ENCODE results near the gene WDR90.

Gene WDR90

GRCh38 chr16:676913-677312, 27.7 kb downstream of the WDR90 start:
- peak; percentile 44 for DNase-seq (ENCODE audit: low spot score)

DNA sequence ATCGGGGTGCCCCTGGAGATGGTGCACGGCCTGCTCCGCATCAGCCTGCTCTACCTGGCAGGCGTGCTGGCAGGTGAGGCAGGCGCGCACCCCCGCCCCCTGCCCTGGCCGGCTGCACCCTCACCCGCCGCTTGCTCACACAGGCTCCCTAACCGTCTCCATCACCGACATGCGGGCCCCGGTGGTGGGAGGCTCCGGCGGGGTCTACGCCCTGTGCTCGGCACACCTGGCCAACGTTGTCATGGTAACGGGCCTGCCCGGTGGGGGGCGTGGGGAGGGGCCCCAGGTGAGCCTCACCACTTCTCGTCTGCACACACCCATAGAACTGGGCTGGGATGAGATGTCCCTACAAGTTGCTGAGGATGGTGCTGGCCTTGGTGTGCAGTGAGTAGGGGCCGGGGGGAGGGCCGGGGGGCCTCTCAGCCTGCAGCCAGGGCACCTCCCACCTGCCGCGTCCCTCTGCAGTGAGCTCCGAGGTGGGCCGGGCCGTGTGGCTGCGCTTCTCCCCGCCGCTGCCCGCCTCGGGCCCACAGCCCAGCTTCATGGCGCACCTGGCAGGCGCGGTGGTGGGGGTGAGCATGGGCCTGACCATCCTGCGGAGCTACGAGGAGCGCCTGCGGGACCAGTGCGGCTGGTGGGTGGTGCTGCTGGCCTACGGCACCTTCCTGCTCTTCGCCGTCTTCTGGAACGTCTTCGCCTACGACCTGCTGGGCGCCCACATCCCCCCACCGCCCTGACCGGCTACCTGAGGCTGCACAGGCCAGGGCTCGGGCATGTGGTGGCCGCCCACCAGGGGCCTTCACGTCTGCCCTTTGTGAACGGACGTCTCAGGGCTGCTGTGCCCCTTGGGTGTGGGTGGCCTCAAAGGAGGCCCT, 28.4 kb downstream of the WDR90 start:
- DNase-seq (ENCODE audit: low spot score), result no peak

GRCh38 chr16:678209-678857, 29.2 kb downstream of the WDR90 start:
- DNase-seq (ENCODE audit: low spot score), result no peak

DNA sequence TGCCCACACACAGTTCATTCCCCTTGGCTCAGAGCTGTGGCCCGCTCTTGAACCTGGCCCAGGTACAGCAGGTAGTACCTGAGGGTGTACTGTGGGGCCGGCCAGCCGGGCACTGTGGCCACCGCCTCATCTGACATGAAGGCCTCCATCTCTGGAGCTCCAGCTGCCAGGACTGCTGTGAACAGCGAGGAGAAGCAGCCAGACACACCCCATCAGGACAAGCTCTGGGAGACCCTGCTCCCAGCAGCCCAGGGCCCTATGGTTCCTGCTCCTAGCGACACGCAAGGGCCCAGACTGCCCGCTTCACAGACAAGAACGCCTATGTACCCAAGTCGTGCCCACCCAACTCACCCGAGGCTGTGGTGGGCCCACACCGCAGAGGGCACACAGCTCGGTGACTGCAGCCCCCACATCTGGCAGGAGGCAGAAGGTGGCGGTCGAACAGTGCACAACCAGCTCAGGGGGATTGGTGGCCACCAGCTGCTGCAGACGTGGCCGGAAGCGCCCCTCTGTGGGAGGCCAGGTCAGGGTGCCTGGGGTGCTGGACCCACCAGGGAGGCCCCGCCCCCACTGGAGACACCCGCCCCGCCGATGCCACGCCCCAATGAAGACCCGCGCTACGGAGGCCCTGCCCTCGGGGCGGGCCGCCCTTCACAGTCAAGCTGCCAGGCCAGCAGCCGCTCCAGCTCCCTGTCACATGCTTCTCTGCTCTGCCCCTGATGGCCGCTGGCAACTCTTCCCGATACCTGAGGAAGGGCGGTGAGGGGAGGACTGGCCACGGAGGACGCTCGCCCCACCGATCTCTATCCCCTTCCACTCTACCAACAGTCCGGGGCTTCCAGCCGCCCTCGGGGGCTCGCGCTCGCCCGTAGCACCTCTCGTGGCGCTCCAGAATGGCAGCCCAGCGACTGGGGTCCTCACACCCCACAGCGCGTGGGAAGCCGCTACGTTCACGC, 30.0 kb downstream of the WDR90 start:
- DNase-seq (ENCODE audit: low spot score), result peak; percentile 31

- DNase-seq (ENCODE audit: low spot score), result peak; percentile 80
Observed at GRCh38 chr16:679814-680624, 30.9 kb downstream of the WDR90 start, which contains the start of gene STUB1. STUB1 (plus strand) TSS chr16:680410; CDS start chr16:680526, 116 bp downstream.

DNA sequence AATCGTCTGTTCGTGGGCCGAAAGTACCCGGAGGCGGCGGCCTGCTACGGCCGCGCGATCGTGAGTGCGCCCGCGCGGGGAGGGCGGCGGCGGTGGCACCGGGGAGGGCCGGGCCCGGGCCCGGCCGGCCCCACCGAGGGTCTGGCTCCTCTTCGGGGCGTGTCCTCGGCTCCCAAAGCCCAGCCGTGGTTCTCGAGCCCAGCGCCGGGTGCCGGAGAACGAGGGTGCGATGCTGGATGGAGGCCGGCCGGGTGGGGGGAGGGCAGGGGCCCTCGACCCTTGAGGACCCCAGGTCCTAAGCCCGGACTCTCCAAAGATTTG, 31.4 kb downstream of the WDR90 start:
- DNase-seq (ENCODE audit: low spot score), result no peak

GRCh38 chr16:680967-681745, 32.0 kb downstream of the WDR90 start:
- no peak for DNase-seq (ENCODE audit: low spot score)

- DNase-seq (ENCODE audit: low spot score), result no peak
Observed at GRCh38 chr16:681746-682427, 32.7 kb downstream of the WDR90 start.

DNA sequence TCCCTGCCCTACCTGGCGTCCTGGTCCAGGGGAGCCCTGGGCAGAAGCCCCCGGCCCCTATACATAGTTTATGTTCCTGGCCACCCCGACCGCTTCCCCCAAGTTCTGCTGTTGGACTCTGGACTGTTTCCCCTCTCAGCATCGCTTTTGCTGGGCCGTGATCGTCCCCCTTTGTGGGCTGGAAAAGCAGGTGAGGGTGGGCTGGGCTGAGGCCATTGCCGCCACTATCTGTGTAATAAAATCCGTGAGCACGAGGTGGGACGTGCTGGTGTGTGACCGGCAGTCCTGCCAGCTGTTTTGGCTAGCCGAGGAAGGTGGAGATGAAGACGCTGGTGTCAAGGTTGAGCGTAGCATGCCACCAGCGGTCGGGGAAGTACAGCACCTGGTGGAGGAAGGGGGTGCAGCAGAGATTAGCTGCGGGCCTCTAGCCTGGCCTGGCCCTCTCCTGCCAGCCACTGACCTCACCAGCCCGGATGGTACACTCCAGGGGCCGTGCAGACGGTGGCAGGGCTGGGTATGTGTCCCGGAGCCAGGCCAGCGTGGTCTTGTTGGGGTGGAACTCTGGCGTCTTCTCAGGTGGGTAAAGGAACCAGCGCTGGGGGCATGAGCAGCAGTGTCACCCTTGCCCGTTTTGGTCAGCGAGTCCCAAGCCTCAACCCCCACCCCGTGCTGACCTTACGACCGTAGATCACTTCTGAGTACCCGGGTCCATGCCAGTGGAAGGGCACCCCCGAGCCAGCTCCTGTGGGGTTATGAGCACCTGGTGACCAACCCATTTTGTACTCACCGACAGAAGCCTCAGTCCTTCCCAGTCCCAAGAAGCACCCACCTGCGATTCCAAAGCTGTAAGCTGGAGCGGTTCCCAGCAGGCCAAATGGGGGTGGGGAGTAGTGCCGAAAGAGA, 33.6 kb downstream of the WDR90 start:
- no peak for DNase-seq (ENCODE audit: low spot score)

DNA sequence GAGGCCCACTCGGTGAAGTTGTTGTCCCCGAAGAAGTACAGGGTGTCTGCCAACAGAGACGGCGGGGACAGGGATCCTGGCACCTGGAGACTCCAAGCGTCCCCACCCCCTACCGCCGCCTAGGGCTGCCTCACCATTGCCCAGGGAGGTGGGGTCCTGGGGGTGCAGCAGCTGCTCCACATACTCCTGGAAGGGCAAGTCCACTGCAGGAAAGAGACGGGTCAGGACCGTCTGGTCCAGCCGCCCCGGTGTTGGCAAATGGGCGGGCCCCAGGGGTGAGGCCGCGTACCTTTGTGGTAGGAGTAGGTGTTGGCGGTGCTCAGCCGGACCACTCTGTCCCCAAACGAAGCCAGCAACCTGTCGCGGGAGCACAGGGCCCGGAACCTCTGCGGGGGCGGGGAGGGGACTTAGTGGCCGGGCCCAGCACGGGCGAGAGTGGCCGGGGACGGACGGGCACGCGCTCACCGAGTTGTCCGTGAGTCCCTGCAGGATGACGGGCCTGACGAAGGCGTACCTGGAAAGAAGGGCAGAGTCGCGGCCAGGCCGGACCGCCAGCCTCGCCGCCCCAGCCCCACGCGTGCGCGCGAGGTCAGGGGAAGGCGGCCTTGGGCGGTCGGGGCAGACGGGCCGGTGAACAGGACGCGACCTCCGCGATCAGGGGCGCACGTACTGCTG, 34.4 kb downstream of the WDR90 start:
- DNase-seq (ENCODE audit: low spot score), result no peak

DNA sequence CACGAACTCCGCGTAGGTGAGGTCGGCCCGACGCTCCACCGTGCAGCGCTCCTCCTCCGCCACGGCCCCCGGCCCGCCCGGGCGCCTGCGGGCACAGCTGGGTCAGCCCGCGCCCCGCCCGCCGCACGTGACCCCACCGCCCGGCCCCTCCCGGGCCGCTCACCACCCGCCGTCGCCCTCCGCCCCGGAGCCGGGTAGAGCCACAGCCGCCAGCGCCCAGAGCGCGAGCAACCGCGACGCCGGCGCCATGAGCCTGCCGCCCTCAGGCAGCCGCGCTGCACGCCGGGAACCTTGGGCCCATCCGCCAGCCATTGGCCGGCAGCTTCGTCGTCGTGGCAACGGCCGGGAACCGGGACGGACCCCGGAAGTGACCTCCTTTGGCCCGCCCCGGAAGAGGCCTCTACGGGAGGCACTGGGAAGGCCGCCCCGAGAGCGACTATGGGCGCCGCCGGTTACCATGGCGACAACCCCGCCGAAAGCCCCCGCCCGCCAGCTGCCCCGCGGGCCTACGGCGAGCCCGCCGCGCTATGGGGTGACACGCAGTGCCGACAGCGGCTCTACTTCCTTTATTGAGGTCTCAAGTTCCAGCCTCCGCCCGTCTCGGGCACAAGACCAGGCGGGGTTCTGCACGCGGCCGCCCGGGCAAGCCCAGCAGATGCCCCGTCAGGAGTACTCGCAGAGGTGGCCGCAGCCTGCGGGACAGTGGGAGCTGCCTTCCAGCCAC, 35.1 kb downstream of the WDR90 start, which contains the start of gene JMJD8:
Gene JMJD8, minus strand, starts transcription at position 264 of the 724 bp plus-strand sequence. Its CDS starts 15 bp downstream, at position 249.
- peak; percentile 97 for DNase-seq (ENCODE audit: low spot score)

- DNase-seq (ENCODE audit: low spot score), result no peak
Observed at GRCh38 chr16:684961-685696, 36.0 kb downstream of the WDR90 start.

DNA sequence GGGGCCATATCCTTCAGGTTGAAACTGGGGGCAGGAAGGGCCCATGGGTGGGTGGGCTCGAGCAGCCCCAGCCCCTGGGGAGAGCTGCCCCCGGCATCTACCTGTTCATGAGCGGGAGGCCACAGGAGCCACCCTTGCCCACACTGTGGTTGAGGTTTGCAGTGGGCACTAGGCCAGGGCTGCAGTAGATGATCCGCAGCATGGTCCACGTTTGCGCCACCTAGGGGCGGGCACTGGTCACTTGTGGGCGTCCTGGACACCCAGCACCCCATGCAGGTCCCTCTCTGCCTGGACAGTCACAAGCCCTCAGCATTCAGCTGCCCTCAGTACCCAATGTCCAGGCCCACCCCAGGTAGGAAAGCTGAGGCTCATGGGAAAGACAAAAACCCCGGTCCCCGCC, 36.8 kb downstream of the WDR90 start:
- DNase-seq (ENCODE audit: low spot score), result no peak

DNA sequence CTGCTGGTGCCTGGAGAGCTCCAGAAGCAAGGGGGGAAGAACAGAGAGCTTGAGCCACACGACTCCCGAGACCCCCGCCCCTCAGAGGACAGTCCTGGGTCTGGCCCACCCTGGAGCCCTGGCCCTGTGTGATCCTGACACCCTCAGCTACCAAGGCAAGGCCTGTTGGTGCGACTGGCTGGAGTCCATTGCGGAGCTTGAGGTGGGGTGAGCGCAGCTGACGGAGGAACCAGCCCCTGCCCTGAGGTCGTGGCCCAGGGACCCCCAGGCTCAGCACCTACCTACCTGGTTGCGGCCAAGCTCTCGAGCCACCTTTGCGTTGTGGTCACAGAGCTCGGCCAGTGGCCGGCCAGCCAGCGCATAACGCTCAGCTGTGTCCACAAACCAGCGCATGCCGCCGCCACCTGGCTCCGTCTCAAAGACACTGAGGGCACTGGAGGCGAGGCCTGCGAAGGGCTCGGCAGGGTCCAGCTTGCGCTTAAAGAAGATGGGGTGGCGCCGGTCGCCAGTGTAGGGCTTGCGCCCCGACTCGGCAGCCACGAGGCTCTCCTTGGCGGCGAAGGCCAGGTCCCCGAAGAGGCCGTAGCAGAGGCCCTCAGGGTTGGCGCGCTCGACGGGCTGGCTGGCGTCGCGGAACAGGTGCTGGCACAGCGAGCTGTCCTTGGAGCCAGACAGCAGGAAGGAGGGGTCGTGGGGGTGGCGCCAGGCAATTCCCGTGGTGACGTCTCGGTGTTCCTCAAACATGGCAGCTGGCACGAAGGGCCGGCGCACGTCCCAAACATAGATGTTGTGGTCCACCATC, 37.5 kb downstream of the WDR90 start:
- no peak for DNase-seq (ENCODE audit: low spot score)

GRCh38 chr16:687499-687898, 38.3 kb downstream of the WDR90 start:
- no peak for DNase-seq (ENCODE audit: low spot score)

Data from CD4-positive, alpha-beta T cell treated with Interleukin-2 at 100 ng/mL for 4 hours (primary cell).